Posterior vena cava (tissue), 2 donors: ENCODE data around the gene SUN5. TPM values are rescaled to one million over a fixed set of nuclear protein-coding genes. Genes with fewer than 3 reads are reported as not detected.
A peak's percentile ranks its signal among the peaks of the same experiment; 100 is the strongest.
"Not testable (repeated sequence)": the region's sequence is repeated elsewhere in the genome, so short reads cannot be mapped to it uniquely, and the experiment has no call there.

Experiments
- DNase-seq: peaks from one replicate; pipeline ENCODE4 v3.0.0-alpha.2; 2020; ENCODE audit warnings: low spot score
- intact Hi-C, 2 donors: fragments of 100-400 bp; cut with DNase I; formaldehyde crosslinking; loops; one replicate each; pipeline versions ENCODE4 v1.14.1 to v1.14.2; 2022 to 2023
- total RNA-seq, 2 donors: library from RNA; stranded (reverse); fragmentation: NEBNext Ultra II Directional; extraction: Animal tissue kit (Norgen Biotek cat#: 25700); gene quantifications; one replicate each; pipeline ENCODE4 v1.2.1, GENCODE V29; 2021
- donor health status: DM: yes; HTN: yes; CAD: no.
- donor health status: DM: yes; HTN: yes; CAD: no.

The SUN5 gene
- total RNA-seq, 2 donors from 2014 or later: not detected

DNA sequence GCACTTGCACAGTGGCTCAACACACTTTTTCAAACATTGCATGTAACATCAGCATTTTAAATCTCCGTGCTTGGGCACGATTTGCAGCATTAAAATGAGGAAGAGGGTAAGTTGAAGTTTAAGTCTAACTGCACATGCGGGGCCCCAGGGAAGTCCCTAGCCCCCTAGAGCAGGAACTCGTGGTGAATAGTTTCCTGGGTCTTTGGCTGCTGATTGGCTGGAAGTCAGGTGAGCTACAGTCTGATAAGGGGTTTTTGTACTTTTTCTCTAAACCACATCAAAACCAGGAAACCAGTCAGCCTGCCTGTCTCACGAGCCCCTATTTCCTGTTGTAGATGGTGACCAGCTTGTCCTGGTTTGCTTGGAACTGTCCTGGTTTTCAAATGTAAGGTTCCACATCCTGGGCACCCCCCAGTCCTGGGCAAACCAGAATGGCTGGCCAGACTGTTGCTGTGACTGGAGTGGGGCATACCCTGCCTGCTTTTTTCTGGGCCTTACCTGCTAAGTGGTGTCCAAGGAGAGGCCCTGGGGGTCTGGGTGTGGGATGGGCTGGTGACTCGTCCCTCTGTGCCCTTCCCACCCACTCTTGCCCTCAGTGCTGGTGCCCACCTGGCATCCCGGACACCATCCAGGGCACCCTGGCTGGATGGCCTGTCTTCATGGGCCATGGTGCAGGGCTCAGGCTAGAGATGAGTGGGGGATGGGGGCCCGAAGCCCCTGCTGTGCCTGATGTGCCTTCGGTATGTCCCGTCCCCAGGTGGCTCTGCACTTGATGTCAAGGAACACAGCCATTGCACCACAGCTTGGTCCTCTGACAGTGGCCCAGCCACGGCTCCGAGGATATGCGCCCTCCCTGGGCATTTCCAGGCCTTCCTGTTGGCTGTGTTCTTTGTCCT, 31.8 kb downstream of the SUN5 start:
- peak; percentile 72 for DNase-seq
- intact Hi-C loops: no loop called here

DNA sequence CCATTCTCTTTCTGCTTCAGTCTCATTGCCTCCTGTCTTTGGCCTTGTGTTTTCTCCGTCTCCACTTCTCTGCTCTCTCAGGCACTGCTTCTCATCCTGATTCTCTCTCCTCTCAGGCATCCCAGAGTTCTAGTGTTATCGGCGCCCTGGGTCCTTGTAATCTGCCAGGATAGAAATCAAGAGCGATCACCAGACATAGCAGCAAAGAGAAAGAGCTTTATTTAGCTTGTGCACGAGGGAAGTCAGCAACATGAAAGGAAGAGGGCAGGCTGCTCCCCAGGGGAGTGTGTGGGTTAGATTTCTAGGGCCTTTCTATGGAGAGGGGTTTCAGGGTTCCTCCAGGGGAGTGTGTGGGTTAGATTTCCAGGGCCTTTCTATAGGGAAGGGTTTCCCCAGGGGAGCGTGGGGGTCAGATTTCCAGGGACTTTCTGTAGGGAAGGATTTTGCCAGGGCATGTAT, 32.5 kb downstream of the SUN5 start:
- intact Hi-C loops: no loop called here
- DNase-seq: no peak

DNA sequence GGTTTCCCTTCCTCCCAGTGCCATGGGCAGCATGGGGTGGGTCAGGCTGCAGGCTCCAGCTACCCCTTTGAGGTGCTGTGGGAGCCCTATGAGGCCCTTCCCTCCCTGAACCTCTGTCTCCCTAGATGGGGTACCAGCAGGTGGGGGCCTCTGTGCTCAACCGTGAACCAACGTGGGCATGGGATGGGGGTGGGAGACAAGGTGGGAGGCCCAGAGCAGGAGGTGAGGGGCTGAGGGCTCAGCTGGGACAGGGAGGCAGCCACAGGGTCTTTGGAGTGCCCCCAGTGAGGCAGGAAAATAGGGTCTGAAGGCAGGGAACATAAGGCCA, 33.3 kb downstream of the SUN5 start:
- DNase-seq: peak; percentile 76

DNA sequence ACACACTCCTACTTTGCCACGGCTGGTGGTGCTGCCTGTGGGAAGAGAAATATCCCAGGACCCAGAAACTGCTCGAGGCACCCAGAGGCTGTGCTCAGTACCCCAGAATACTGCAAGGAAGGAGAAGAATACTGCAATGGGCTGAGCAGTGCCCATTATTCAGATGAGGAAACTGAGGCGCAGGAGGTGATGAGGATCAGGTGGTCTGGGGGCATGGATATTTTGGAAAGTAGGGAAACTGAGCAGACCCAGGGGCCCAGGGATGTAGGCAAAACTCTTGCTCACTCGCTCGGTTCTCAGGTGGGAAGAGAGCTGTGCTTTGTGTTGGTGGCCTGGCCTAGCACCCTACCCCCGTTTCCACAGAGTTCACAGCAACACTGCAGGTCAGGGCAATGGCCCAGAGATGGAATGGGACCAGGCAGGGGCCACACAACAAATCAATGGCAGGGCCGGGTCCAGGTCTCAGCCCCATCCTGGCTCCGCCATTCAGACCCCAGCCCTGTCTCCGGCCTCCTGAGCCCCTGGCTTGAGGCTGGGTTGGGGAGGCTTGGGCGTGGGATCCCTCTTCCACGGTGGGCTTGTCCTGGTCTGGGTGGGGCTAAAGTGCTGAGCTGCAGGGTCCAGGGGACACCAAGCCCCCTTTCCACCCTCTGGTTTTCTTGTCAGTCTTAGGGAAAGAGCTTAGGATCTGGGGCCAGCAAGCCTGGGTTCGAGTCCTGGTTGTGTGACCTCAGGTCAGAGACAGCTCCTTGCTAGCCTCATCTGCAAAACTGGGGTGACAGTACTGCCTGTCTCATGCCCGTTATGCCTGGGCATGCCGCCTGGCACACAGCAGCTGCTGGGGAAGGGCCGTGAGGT, 33.9 kb downstream of the SUN5 start:
- DNase-seq: peak; percentile 60
- intact Hi-C loops: no loop called here

More for the DNA sequence above, 33.3 kb downstream of the SUN5 start:
- intact Hi-C loops: no loop called here

DNA sequence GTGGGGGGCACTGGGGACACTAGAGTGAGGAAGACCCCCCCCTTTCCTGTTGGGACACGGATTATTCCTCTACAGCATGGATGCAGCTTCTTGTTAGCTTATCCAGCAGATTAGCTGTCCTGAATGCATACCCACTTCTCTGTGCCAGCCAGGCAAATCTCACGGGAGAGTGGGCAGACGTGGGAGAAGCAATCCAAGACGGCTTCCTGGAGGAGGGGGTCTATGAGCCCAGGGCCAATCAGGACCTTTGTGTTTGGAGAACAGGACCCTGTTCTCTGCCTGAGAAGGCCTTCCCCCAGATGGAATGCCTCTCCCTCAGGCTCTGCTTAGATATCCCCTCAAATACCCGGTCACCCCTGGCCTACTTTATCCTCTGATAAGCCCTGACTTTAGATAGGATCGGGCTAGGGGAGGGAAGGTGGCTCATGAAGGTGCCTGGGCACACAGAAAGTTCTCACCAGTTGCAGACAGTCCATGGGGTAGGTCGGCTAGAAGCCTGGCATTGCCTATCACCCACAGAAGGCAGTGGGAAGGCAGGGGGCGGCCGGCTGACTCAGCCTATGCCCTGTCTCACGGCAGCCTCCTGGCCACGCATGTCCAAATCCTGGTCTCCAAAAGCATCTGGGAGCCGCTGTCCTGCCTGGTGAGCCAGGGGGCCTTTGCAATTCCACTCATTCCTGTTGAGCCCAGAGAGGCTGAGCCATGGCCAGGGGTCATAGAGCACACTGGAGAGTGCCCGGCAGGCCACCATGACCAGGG, 34.7 kb downstream of the SUN5 start:
- intact Hi-C loops: no loop called here
- peak; percentile 47 for DNase-seq

DNA sequence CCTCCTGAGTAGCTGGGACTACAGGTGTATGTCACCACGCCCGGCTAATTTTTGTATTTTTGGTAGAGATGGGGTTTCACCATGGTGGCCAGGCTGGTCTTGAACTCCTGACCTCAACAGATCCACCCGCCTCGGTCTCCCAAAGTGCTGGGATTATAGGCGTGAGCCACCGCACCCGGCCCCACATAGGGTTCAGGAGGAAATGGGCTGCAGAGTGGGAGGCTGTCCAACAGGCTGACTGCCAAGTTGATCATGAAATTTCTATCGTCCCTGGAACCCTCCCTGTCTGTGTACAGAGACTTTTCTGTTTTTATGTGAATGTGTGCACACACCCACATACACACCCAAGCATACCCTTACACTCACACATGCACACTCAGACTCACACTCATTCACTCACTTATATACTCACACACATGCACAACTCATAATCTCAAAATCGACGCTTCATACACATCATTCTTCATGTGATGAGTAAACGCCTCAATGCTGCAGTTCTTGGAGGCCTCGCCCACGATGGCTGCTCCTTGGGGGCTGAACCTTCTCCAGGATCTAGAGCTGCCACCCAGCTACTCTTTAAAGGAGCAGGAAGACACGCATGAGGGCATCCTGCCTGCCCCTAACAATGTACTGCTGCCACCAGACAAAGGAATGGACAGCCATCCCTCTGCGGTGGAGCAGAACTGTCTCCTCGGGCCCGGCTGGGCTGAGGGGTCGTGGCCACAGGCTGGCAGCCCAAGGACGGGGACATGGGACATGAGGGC, 35.6 kb downstream of the SUN5 start:
- intact Hi-C loops: no loop called here
- DNase-seq: peak; percentile 58

DNA sequence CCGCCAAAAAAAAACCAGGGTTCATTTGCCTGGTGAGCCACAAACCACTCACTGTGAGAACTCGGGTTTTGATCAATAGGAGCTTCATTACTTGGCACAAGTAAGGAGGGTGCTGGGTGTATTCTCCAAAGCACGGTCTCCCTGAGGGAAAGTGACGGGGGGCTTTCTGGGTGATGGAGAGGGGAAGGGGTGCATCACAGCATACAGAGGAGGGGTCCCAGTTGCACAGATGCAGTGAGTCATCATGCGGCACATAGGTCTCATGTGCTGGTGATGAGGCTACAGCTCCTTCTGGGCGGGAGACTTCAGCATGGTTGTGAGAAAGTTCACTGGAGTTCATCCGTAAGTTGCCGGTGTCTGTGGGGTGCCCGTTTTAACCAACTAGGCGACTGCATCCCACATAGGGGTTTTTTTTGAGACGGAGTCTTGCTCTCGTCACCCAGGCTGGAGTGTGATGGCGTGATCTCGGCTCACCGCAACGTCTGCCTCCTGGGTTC, 36.2 kb downstream of the SUN5 start:
- intact Hi-C loops: no loop called here
- DNase-seq: no peak

DNA sequence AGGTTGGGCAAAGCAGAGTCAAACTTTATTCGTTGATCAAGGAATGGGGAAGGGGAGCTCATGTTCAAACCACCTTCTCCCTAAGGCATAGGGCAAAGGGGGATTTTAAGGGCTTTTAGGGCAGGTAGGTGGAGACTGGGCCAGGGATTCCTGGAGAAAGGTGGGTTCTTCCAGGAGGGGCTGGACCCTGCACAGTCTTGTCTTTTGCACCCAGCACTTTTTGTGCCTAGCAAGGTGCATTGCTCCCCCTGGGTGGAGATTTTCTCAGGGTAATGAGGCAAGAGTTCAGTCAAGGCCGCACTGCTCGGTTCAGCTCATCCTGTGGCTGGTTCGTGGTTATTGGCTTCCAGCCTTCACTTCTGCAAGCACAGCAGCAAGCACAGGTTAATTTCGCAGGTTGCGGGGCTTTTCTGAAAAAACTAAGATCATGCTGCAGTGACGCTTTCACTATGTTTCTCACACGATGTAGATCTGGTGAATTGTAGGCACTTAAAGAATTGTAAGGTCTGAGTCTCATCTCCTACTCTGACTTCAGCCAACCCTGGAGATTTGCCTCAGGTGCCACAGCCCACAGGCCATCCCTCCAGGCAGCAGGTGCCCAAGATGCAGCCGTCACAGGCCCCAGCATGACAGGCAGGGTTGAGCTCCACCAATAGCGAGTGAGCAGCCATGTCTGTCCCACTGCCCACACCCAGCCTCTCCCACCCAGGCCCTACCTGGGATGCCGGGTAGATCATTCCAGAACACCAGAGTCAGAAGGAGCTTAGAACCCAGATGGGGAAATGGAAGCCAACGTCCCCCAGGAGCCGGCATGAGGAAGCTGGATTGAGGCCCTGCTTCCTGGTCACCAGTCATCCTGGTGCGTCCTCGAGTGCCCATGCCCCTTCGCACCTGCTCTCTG, 37.1 kb downstream of the SUN5 start:
- intact Hi-C loops: no loop called here
- peak; percentile 75 for DNase-seq

DNA sequence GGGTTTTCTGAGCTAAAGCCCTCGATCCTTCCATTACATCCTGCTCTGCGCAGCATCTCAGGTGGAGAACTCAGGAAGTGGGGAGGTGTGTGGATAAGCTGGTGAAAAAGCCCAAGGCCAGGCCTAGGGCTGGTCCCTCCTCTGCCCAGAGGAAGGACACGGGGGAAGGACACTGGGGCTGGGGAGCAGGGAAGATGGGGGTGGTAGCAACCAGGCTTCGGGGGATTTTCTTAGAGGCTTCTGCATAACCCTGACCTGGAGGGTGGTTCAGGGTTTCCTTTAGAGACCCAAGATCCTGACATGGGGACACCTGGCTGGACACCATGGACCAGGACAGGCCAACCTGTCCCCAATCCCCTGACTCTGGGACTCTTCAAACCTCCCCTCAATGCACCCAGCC, 37.9 kb downstream of the SUN5 start:
- no peak for DNase-seq
- intact Hi-C loops: no loop called here

DNA sequence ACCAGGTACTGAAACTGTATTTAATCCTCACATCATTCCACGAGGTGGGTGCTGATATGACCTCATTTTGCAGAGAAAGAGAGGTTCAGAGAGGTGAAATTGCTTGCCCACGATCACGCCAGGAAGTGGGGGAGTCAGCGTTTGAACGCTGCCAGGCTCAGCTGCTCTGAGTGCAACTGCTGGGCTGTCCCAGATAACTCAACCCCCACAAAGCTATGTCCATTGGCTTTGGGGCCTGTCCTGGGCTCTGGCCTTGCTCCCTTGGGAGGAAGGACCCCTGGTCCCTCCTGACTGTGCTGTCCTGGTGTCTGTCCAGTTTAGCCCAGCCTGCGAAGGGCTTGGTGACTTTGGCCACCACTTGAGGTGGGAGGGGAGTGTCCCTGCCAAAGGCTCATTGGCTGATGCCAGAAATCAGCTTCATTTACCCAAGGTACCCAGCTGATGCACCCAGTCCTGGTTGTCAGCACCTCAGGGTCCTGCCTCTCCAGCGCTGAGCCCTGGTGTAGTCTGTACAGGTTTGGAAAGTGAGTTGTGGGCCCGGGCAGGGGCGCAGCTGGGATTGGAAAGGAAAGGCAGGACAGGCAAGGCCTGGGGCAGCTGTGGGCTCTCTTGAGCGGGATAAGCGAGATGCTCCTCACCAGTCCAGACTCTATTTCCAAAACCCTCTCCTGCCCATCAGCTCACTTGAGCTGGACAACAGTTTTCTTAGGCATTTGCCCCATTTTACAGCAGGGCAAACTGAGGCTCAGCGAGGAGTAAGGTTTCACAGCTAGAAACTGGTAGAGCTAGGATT, 38.5 kb downstream of the SUN5 start:
- intact Hi-C loops: no loop called here
- DNase-seq: peak; percentile 73

DNA sequence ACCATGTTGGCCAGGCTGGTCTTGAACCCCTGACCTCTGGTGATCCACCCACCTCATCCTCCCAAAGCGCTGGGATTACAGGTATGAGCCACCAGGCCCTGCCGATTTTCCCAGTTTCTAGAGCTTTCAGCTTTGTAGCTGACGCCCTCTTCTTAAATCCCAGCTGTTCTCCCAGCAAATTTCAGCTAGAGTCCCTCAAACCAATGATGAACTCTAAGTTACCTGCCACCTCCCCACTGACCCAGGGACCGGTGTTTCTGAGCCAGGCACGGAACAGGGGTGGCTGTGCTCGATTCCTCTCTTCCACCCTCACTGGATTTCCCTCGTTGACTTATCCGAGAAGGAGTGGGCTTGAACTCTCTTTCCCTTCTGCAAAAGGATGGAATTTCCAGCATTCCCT, 39.1 kb downstream of the SUN5 start:
- peak; percentile 37 for DNase-seq
- intact Hi-C loops: no loop called here

DNA sequence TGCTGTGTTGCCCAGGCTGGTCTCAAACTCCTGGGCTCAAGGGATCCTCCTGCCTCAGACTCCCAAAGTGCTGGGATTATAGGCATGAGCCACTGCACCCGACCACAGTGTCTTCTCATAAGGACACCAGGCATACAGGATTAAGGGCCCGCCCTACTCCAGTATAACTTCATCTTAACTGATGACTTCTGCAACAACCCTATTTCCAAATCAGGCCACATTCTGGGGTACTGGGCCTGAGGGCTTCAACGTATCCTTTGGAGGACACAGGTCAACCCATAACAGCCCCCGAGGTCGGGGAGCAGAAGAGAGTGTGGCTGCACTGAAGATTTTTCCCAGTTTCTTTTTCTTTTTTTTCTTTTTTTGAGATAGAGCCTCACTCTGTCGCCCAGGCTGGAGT, 39.7 kb downstream of the SUN5 start:
- DNase-seq: no peak
- intact Hi-C loops: no loop called here

DNA sequence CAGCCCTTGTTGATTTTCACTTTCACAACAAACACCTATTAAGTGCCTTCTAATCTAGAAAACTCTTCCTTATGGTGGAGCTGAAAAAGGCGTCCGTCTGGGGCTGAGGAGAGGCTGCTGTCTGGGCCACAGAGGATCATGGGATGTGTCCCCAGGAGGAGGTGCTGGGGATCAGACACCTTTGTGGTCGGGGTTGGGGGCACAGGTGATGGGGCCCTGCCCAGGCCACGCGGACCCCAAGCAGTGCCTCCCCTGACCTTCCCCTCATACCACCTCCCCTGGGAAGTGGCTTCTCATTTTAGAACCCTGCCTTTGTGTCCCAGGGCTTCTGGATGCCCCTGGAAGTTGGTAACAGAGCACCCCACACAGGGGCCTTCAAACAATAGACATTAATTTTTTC, 41.1 kb downstream of the SUN5 start:
- intact Hi-C loops: no loop called here
- DNase-seq: peak; percentile 50

DNA sequence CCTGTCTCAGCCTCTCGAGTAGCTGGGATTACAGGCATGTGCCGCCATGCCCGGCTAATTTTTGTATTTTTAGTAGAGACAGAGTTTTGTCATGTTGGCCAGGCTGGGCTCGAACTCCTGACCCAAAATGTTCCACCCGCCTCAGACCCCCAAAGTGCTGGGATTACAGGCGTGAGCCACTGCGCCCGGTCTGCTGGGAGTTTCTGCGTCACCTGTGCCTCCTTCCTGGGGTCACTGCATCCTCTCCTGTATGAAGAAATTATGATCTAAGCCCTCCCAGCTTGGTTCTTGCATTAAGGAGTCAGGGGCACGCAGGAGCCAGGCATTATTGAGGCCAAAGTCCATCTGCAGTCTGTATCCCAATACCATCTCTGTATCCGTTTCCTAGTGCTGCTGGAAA, 41.6 kb downstream of the SUN5 start:
- DNase-seq: peak; percentile 53
- intact Hi-C loops: not testable (repeated sequence)

DNA sequence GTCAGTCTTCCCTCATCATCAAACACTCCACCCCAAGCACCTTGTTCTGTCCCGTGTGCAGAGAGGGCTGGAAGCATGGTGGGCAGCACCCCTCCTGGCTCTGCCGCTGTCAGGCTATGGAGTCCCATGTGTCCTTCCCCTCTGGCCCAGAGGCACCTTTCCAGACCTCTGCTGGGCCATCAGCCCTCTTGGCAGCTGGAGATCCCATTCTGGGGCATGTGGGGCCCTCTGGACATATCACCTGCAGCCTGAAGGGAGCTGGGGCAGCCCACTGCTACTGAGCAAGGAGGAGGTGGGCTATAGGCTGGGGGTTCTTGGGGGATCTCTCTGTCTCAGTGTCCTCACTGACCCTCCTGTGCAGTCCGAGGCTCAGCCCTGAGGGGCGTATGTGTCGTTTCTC, 42.2 kb downstream of the SUN5 start:
- intact Hi-C loops: no loop called here
- DNase-seq: peak; percentile 66

DNA sequence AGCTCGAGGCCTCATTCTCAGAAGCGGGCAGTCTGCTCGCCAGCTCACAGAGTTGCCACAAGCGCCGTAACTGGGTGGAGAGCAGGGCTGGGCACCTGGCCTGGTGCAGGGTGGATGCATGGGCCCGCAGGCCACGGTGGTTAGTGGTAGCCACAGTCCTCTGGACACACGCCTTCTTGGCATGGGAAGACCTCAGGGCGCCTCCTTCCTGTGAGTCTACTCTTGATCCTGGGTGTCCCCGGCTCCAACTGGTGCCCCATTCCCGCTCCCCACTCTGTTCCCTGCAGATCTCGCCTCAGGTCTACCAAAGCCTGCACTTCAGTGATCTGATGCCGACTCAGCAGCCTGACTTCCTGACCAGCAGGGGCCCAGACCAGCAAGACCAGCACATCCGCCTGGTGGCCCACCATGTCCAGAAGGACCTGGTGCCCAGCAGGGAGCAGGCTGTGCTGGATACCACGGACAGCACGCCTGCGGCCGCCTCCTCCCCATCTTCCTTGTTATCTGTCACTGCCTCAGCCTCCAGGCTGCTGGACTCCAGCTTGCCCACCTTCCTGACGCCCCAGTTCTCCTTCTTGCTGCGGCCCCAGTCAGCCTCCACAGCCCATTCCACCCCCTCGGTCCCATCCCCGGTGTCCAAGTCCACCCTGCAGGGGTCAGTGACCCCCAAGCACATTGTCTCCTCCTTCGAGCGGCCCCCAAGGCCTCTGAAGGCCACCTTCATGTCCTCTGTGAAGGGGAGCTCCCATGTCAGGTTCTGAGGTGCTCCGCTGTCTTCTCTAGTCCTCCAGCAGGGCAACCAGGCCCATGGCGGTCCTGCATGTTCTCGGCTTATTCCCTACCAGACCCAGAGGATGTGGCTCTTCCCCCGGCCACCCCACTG, 43.1 kb downstream of the SUN5 start:
- peak; percentile 78 for DNase-seq

More for the DNA sequence above, 43.1 kb downstream of the SUN5 start:
- intact Hi-C loops: no loop called here
